Nucleus accumbens (tissue), 56 donors: ENCODE measurements around the gene NPHS1.
"Not testable (repeated sequence)": the region's sequence is repeated elsewhere in the genome, so short reads cannot be mapped to it uniquely, and the experiment has no call there.

ENCODE experiments used
- DNase-seq, 56 donors: peaks; one replicate each; lab custom pipeline; 2025; lab: John Stamatoyannopoulos, UW

NPHS1 gene, protein sequence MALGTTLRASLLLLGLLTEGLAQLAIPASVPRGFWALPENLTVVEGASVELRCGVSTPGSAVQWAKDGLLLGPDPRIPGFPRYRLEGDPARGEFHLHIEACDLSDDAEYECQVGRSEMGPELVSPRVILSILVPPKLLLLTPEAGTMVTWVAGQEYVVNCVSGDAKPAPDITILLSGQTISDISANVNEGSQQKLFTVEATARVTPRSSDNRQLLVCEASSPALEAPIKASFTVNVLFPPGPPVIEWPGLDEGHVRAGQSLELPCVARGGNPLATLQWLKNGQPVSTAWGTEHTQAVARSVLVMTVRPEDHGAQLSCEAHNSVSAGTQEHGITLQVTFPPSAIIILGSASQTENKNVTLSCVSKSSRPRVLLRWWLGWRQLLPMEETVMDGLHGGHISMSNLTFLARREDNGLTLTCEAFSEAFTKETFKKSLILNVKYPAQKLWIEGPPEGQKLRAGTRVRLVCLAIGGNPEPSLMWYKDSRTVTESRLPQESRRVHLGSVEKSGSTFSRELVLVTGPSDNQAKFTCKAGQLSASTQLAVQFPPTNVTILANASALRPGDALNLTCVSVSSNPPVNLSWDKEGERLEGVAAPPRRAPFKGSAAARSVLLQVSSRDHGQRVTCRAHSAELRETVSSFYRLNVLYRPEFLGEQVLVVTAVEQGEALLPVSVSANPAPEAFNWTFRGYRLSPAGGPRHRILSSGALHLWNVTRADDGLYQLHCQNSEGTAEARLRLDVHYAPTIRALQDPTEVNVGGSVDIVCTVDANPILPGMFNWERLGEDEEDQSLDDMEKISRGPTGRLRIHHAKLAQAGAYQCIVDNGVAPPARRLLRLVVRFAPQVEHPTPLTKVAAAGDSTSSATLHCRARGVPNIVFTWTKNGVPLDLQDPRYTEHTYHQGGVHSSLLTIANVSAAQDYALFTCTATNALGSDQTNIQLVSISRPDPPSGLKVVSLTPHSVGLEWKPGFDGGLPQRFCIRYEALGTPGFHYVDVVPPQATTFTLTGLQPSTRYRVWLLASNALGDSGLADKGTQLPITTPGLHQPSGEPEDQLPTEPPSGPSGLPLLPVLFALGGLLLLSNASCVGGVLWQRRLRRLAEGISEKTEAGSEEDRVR (N-terminal part only)

DNA sequence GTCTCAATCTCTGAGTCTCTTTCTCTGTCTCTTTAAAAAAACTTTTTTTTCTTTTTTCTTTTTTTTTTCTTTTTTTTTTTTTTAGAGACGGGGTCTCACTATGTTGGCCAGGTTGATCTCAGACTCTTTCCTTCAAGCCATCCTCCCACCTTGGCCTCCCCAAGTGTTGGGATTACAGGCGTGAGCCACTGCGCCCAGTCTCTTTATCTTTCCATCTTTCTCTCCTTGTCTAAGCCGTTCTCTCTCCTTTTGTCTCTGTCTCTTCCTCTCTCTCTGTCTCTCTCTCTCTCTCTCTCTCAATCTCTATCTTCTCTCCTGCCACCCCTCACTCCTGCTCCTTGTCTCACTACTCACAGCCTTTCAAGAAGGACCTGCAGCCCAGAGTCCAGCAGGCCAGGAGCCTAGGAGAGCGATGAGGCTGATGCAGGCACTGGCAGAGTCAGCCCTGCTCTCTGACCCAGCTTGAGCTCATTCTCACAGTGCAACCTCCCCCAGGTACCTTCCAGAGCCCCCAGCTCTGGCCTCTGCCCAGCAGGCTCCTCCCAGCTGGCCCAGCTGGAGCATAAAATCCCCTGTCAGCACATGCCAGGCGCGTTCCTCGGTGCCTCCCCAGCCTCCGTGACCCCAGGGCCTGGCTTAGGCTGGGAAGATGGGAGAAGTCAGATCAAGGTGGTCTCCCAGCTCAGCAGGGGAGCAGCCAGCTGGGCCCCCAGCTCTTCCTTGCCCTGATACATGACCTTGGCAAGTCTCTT lies at the start of gene NPHS1:
NPHS1 (minus strand) TSS at position 476 of the 752 bp plus-strand sequence. CDS start 667 bp downstream, outside the sequence.
- DNase-seq, result no peak

GRCh38 chr19:35901055-35901644 lies 48.8 kb upstream of the NPHS1 start:
- DNase-seq, result no peak

DNA sequence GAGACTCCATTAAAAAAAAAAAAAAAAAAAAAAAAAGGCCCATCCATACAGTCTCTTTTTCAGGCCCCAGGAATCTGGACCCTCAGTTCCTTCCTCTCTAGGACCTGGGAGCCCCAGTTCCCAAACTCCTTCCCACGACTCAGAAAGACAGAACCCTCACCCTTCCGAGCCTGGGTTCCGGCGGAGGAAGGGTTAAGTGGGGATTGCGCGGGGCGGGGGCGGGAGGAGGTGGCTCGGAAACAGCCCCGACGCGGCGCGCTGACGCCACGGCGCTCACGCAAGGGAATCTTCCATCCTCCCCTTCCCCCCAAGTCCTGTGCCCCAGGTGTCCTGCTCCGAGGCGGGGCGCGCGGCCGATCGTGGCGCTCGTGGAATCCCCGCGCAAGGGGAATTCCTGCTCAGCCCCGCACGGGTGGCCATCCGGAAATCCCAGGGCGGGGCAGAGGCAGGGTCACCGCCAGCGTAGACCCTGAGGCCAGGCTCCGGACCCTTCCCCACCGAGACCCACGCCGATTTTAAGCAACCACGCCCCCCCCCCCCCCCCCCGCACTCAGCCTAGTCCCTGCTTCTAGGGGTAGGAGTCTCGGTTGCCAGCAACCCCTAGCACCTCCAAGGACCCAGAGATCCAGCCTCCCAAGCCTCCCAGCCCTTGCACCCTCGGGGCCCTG lies 47.4 kb upstream of the NPHS1 start:
- DNase-seq, result peak in 53 of 56 donors; percentile 13 to 89 (median 57)

DNA sequence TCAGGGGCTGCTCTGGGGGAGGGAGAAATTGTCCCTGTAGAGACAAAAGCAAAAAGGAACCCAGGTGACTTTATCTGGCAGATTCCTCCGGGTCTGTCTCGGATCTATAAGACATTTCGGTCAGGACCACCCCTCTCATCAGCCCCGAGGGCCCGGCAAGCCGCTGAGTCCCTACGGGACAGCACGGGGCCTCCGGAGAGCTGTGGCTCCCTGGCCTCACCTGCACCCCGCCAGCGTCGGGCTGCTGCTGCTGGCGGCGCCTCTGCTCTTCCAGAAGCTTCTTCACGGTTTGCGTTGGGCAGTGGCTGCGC lies 46.1 kb upstream of the NPHS1 start:
- no peak for DNase-seq

DNA sequence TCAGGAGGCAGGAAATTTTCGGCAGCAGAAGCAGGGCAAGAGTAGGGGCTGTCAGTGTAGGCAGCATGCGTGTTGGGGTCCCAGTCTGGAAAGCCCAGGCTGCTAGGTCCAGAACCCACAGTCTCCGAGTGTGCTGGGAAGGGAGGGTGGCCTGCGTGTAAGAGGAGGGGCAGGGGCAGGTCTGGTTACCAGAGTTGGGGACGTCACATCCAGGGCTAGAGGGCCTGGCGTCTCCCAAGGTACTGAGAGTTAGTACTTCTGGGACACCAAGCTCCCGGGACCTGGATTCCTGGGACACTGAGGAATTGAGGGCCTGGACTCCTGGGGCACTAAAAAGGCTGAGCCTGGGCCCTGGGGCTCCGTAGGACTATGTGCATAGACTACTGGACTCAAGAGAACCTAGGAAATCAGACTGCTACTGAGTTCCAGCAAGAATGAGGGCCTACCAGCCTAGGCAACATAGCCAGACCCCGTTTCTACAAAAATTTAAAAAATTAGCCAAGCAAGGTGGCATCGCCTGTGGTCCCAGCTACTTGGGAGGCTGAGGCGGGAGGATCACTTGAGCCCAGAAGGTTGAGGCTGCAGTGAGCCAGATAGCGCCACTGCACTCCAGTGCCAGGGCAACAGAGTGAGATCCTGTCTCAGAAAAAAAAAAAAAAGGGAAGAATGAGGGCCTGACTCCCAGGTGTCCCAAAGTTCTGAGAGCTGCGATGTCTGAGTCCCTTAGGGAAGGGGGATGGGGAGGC lies 45.6 kb upstream of the NPHS1 start:
- DNase-seq, result no peak

DNA sequence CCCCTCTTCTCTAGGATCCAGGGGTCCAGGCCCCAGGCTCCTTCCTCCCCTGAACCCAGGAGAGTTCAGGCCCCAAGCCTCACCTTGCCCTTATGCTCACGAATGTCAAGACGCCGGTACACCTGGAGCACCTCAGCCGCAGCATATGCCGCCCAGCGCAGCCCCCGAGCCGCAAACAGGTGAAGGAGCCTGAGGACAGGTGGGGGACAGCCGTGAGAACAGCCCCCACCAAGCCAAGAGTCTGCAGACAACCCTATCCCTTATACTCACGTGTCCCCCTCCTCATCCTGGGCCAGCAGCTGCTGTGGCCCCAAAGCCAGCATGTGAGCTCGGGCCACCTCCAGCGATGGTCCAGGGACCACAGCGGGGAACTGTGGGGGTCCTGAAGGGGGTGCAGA lies 44.3 kb upstream of the NPHS1 start:
- no peak for DNase-seq

GRCh38 chr19:35895911-35896642 lies 43.8 kb upstream of the NPHS1 start:
- no peak for DNase-seq

DNA sequence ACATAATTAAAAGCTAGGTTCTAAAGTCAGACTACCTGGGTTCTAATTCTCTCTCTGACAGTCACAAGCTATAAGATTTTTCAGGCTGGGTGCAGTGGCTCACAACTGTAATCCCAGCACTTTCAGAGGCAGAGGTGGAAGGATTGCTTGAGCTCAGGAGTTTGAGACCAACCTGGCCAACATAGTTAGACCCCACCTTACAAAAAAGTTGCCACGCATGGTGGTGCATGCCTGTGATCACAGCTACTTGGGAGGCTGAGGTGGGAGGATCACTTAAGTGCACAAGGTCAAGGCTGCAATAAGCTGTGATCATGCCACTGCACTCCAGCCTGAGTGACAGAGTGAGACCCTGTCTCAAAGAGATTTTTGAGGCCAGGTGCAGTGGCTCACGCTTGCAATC lies 42.0 kb upstream of the NPHS1 start:
- DNase-seq, result no peak

GRCh38 chr19:35891819-35892218 lies 39.5 kb upstream of the NPHS1 start:
- not testable (repeated sequence) for DNase-seq

DNA sequence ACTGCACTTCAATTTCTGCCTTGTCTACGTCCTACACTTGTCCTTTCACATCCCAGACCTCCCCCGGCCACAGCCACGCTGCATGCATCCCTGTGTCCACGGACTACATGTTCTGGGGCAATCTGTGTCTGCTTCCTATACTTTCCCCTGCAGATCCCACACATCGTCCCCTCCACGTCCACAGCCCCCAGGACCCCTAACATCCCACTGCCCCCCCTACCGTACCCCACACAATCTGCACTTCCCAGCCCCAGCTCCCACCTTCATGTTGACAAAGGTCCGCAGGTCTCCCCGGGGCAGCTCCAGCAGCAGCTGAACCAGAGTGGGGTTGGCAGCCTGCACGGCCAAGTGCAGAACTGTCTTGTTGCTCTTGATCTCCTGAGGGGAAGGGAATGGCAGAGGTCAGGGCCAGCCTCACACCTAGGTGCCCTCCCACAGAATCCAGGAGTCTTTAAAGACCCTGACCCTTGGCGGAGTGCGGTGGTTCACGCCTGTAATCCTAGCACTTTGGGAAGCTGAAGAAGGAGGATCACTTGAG lies 37.9 kb upstream of the NPHS1 start:
- DNase-seq, result no peak

DNA sequence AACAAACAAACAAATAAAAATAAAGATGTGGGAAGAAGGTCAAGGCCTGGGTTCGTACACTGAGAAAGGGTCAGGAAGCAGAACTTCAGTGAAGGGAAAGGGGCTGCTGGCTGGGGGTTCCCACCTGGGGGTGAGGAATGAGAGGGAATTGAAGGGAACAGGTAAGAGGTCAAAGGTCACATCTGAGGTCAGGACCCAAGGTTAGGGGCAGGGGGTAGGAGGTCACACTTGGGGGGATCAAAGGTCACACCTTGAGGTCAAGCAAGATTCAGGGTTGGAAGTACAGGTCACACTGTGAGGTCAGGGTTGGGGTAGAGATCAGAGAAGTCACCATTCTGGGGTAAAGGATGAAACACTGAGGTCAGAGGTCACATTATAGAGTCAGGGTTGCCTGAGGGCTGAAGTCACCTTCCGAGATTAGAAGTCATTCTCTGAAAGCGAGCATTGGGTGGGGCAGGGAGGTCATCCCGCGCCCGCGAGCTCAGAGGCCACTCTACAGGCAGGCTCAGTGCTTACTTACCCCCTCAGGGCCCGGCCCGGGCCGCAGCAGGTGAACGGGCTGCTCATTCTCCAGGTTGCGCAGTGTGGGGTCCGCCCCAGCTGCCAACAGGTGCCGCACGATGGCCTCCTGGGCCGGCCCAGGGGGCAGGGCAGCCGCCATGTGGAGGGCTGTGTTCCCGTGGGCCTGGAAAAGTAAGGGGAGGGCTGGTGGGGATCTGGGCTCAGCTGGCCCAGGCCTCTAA lies 37.2 kb upstream of the NPHS1 start:
- DNase-seq, result no peak

DNA sequence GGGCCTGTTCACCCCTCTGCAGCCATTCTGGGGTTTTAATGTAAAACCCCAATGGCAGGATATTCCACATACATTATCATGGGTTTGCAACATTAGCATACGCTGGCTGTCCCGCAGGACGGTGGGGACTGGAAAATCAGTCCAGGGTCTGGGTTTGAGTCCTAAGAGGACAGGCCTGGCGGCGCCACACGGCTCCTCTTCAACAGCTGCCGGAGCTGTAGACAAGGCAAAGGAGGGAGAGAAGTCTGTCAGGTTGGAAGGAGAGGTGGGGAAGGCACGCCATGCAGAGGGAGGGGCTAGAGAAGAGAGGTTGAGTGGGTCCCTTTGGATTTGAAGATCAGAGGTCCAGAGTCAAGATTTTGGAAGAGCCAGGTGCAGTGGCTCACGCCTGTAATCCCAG lies 36.1 kb upstream of the NPHS1 start:
- no peak for DNase-seq

DNA sequence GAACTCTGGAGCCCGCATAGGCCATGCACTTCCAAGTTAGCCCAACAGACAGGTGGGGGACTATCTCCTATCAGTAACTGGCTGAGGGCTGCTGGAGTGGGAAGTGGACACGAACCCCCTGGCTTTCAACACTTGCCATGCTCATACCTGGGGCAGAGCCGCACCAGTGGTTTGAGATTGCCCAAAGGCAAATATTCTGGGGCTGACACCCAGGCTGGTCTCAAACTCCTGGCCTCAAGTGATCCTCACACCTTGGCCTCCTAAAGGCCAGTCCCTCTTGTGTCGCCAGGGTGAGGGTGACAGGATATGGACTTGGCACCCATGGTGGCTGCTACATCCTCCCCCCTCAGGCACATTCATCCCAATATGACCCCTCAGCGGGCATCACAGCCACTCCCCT lies 34.9 kb upstream of the NPHS1 start:
- no peak for DNase-seq

- no peak for DNase-seq
Observed at GRCh38 chr19:35885904-35886303, 33.6 kb upstream of the NPHS1 start.

DNA sequence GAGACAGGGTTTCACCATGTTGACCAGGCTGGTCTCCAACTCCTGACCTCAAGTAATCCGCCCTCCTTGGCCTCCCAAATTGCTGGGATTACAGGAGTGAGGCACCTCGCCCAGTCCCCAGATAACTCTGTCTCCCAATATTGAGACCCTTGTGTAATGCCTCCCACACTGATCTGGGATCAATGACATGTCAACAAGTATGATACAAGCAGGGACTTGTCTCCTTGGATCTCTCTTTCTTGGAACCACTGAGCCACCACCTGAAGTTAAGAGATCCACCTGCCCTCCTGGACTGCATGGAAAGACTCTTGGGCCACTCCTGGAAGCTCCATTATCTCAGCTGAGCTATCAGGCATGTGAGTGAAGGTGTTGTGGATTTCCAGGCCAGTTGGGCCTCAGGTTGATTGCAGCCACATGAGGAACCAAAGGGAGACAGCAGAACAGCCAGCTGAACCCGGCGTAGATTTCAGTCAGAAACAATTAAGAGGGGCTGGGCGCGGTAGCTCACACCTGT lies 33.0 kb upstream of the NPHS1 start:
- no peak for DNase-seq

DNA sequence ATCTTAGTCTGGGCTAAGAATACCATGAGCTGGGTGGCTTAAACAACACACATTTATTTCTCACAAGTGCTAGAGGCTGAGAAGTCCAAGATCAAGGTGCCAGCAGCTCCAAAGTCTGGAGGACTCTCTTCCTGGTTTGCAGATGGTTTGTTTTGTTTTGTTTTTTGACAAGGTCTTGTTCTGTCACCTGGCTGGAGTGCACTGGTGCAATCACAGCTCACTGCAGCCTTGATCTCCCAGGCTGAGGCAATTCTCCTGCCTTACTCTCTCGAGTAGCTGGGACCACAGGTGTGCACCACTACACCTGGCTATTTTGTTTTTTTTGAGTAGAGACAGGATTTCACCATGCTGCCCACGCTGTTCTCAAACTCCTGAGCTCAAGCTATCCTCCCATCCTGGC lies 31.6 kb upstream of the NPHS1 start:
- DNase-seq, result no peak
